GM19240 (cell line): ENCODE measurements around the gene RUSF1.
"Not testable (repeated sequence)": the region's sequence is repeated elsewhere in the genome, so short reads cannot be mapped to it uniquely, and the experiment has no call there.

Source experiments
- DNase-seq: peaks from one replicate; pipeline ENCODE4 v3.0.0; 2011; ENCODE audit warnings: low spot score; ENCODE audit not compliant: insufficient read length

The RUSF1 gene

GRCh38 chr16:31487071-31487719 lies 21.0 kb downstream of the RUSF1 start:
- DNase-seq = no peak

DNA sequence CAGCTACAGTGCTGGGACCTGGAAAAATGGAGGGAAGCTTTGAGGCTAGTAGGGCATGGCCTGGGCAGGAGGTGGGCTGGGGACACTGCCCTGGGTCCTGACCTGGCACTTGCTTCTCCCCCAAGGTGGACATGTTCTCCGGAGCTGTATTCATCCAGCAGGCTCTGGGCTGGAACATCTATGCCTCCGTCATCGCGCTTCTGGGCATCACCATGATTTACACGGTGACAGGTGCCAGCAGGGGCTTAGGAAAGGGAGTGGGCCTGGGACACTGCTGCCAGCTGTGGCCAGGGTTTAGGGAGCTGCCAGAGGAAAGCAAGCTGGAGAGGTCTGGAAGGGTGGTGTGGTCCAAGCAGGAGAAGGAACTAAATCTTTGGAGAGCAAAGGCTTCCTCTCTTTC lies 22.1 kb downstream of the RUSF1 start:
- no peak for DNase-seq

DNA sequence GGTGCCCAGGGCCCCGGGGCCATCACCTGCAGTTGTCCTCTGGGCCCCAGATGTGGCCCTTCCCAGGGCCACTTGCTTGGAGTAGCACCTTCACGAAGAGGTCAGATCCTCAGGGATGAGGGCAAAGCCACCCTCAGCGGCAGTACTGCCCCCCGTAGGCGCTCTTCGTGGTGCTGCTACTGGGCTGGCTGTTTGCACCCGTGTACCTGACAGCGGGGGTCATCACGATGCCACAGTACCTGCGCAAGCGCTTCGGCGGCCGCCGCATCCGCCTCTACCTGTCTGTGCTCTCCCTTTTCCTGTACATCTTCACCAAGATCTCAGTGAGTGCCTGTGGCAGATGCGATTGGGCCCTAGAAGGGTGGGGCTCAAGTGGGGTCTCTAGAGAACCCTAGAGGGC lies 22.6 kb downstream of the RUSF1 start:
- no peak for DNase-seq

- no peak for DNase-seq
Measured at GRCh38 chr16:31484491-31485171, 23.6 kb downstream of the RUSF1 start.

DNA sequence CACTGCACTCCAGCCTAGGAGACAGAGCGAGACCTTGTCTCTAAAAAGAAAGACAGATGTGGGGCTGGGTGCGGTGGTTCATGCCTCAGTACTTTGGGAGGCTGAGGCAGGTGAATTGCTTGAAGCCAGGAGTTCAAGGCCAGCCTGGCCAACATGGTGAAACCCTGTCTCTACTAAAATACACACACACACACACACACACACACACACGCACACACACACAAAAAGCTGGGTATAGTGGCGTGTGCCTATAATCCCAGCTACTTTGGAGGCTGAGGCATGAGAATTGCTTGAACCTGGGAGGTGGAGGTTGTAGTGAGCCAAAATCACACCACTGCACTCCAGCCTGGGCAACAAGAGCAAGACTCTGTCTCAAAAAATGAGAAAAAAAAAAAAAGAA lies 24.1 kb downstream of the RUSF1 start:
- DNase-seq = not testable (repeated sequence)

DNA sequence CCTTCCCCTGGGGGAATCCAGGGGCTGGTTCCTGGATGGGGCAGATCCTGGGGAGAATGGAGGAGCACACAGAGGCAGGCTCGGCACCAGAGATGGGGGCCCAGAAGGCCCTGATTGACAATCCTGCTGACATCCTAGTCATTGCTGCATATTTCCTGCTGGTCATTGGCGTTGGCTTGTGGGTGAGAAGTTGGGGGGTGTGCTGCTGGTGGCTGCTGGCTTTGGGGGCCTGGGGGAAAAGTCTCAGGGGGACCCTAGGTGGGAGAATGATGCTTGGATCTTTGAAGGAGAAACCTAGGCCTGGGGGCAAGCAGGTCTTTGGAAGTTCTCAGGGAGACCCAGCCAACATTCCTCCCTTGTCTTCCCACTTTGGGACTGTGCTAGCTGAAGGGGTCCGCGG lies 25.1 kb downstream of the RUSF1 start, which contains the start of gene SLC5A2:
Gene SLC5A2, plus strand, starts transcription at position 43 of the 400 bp plus-strand sequence. Its CDS starts 14 bp downstream, at position 57.
- DNase-seq = no peak

- DNase-seq = no peak
Measured at GRCh38 chr16:31480851-31481536, 27.2 kb downstream of the RUSF1 start.

DNA sequence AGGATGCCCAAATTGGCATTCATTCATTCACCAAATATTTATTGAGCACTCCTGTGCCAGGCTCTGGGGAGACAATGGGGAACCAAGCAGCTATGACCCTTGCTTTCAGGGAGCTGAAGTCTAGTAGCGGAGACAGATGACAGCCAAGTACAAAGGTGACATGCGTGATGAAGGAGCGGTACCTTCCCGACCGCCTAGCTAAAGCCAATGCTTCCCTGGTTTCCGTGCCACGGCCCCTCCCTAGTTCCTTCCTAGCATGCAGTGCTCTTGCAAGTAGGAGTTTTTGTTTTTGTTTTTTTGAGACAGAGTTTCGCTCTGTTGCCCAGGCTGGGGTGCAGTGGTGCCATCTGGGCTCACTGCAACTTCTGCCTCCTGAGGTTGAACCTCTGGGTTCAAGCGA lies 28.4 kb downstream of the RUSF1 start:
- no peak for DNase-seq

- DNase-seq = no peak
Measured at GRCh38 chr16:31478956-31479355, 29.2 kb downstream of the RUSF1 start.

- DNase-seq = no peak
Measured at GRCh38 chr16:31477220-31478216, 30.7 kb downstream of the RUSF1 start.

DNA sequence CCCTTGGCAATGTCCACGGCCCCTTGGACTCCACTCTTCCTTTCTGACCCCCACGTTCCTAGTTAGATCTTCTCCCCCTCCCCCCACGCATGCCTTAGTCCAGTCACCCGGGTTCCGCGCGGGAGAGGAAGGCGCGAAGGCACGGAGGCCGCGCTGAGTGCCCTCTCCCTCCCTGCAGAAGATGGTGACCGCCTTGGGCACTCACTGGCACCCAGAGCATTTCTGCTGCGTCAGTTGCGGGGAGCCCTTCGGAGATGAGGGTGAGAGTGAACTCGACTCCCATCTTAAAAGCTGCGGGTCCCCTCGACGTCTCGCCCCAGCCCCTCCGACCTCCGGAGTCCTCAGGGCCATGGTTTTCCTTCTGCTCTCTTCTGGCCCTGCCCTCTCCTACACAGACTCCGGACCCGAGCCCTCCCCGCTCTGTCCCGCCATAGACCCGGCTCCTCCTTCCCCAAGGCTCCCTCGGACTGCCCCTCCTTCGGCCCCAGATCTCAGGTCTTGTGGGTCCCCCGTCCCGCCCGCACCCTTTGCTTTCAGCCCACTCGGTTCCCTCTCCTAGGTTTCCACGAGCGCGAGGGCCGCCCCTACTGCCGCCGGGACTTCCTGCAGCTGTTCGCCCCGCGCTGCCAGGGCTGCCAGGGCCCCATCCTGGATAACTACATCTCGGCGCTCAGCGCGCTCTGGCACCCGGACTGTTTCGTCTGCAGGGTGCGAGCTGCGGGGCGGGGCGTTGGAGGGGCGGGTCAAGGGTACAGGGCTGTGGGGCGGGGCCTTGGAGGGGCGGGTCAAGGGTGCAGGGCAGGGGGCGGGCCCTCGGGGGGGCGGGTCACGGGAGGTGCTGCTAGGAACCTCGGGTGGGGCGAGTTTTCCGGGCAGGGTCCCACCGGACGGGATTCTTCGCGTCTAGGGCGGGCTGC lies 31.6 kb downstream of the RUSF1 start:
- DNase-seq = peak; percentile 74

DNA sequence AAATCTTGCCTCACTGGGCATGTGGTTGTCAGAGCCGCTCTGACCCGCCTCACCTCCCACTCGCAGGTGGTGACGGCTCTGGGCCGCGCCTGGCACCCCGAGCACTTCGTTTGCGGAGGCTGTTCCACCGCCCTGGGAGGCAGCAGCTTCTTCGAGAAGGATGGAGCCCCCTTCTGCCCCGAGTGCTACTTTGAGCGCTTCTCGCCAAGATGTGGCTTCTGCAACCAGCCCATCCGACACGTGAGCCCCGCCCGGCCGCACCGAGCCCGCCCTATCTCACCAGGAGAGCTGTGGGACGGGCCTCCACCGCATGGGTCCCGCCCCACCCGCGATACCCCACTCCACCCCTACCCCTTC lies 32.3 kb downstream of the RUSF1 start:
- DNase-seq = no peak

- no peak for DNase-seq
Measured at GRCh38 chr16:31474773-31475738, 33.1 kb downstream of the RUSF1 start.

DNA sequence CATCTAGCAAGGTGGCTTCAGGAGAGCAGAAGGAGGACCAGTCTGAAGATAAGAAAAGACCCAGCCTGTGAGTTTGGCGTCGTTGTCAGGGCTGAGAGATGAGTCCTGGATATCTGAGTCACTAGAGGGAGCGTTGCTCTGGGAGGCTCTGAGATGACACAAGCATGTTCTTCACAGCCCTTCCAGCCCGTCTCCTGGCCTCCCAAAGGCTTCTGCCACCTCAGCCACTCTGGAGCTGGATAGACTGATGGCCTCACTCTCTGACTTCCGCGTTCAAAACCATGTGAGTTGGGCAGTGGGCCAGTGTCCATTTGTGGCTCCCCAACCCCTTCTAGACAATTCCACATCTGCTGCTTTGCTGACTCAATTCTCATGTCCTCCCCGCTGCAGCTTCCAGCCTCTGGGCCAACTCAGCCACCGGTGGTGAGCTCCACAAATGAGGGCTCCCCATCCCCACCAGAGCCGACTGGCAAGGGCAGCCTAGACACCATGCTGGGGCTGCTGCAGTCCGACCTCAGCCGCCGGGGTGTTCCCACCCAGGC lies 33.9 kb downstream of the RUSF1 start:
- no peak for DNase-seq

- no peak for DNase-seq
Measured at GRCh38 chr16:31473264-31473984, 34.8 kb downstream of the RUSF1 start.

DNA sequence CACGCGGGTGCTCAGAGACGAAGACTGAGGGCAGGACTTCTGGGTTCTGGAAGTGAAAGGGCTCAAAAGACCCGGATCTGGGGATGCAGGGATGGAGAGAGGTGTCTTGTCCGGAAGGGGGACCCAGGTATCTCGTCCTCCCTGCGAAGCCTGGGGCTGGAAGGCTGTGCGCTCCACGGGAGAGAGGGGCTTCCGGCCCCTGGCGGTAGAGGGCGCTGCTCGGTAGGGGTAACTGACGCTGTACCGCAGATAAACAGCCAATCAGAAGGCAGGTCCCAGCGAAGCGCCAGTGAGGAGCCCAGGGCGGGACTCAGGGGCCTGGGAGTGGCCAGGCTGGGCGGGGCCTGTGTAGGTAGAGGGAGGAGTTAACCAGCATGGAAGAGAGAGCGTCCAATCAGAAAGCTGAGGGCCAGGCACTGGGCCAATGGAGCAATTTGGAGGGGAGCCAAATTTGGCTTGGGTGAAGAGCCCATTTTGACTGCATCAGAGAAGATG lies 35.4 kb downstream of the RUSF1 start:
- DNase-seq = no peak

GRCh38 chr16:31471875-31472708 lies 36.1 kb downstream of the RUSF1 start, which contains the start of gene TGFB1I1:
TSS of gene TGFB1I1 (plus strand) at chr16:31472152. CDS start at chr16:31472189, 37 bp downstream.
- no peak for DNase-seq
